HG03442 (cell line): ENCODE measurements around the gene RPL12.

Experiments
- ATAC-seq: cut with Tn5 transposase; IDR thresholded peaks from one replicate; pipeline ENCODE4 v1.9.1; 2021; ENCODE audit warnings: mild to moderate bottlenecking, moderate library complexity; ENCODE audit not compliant: unreplicated experiment

Gene RPL12

DNA sequence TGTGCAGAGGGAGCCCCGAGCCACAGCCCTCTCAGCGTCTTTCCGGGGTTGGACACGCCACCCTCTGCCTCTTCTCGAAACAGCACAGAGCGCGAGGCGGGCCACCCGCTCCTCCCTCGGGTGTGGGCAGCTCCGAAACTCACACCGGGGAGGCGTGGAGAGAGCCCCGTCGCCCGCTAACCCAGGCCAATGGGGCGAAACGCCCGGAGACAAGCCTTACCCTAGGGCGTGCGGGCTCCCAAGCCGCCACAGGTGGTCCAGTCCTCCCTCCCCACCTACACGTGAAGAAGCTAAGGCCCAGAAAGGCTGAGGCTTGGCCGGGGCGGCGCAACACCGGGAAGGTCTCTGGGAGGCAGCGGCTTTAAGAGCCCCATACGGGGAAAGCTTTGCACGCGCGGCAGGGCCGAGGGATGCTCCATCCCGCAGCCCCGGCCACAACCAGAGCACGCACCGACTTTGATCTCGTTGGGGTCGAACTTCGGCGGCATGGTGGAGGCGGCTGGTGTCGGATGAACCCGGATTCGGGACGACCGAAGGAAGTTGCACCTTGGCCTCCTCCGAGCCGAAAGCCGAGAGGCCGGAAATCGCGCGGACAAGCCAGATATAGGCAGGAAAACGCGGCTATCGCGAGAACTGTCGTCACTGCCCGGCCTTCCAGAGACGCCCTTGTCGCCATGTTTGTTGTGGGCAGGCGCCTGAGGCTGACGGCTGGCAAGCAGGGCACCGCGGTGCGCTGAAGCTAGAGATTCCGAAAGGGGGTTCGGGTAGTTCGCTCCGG lies at the start of gene RPL12, which contains the start of gene LRSAM1:
Gene RPL12 (minus strand): TSS at position 577 of the 778 bp plus-strand sequence. CDS start 89 bp downstream, at position 488.
Gene LRSAM1 (plus strand): TSS at position 681 of the 778 bp plus-strand sequence. CDS start 3,018 bp downstream, outside the sequence.
- peak; percentile 55 for ATAC-seq

DNA sequence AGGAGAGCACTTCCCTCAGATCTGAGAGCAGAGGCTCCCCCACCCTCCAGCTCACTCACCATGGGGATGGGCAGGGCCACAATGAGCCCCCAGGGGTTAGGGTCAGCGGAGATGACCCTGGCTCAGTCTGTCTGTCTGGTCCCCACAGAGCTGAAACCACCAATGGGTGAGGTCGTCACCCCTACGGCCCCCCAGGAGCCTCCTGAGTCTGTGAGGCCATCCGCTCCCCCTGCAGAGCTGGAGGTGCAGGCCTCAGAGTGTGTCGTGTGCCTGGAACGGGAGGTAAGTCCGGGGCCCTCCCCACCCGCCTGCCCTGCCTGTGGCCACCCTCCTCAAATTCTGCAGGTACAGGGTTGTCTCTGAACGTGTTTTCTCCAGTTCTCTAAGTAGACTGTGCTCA lies 49.7 kb upstream of the RPL12 start:
- no peak for ATAC-seq

- no peak for ATAC-seq
Observed at GRCh38 chr9:127500399-127500798, 49.2 kb upstream of the RPL12 start.

- ATAC-seq, result no peak
Observed at GRCh38 chr9:127498298-127498697, 47.1 kb upstream of the RPL12 start.

- ATAC-seq, result no peak
Observed at GRCh38 chr9:127497656-127498290, 46.6 kb upstream of the RPL12 start.

GRCh38 chr9:127496974-127497373 lies 45.8 kb upstream of the RPL12 start:
- no peak for ATAC-seq

DNA sequence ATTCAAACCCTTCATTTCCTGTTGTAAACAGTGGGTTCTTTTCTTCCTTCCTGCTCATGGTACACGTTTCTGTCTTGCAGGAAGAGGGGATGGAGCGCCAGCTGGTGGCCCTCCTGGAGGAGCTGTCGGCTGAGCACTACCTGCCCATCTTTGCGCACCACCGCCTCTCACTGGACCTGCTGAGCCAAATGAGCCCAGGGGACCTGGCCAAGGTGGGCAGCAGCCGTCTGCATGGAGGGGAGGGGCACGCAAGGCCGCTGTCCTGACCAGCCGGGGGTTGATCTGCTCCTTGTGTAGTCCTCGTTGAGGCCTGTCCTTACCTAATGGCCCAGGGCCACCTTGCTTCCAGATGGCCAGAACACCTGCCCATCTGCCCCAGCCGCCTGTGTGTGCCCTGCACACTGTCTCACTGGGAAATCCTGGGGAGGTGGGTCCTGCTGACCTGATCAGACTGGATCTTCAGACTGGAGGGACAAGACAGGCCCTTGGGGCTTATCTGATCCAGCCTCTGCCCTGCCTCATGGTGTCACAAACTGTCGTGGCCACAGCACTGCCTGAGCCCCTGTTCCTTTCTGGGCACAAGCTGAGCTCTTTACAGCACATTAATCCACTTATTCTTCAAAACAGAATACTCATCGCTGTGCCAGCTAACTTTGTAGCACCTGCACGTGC lies 44.8 kb upstream of the RPL12 start:
- ATAC-seq, result no peak

DNA sequence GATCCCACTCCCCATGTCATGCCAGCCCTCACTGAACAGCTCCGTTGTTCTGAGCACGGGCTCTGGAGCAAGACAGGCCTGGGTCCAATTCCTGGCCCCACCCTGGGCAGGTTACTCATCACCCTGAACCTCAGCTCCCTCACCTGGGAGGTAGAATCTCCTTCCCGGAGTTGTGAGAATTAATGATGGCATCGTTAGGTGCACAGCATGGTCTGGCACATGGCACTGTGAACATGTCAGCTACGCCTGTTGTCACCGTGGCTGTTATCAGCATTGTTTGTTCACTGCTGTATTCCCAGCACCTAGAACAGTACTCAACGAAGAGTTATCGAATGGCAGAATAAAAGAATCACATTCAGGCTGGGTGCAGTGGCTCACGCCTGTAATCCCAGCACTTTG lies 43.1 kb upstream of the RPL12 start:
- no peak for ATAC-seq

DNA sequence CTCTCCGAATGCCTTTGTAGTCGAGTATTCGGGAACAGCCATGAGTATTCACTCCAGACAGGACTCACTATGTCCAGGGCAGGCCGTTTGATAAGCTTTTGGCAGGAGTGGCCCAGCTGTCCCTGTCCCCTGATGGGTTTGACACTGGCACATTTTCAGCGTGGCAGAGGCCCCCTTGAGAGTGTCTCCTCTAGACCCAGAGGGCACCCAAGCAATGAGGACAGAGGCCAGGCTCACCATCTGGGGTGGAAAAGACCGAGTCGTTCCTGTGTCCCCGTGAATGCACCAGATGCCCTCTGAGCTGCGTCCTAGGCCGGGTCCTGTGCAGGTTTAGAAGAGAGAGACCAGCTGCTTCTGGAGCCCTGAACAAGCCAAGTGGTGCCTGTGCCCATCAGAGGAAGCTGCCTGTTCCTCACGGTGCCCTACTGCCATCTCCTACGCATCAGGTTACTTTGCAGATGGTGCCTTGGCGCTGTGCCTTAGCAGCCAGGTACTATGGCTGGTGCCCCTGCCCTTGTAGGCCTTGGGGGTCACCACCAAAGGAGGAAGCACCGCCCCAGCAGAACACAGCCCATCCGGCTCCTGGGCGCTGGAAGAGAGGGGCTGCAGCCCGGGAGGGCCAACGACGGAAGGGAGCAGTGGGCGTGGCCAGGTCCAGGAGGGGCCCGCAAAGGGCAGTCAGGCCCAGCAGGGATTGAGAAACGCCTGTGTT lies 42.5 kb upstream of the RPL12 start:
- no peak for ATAC-seq

DNA sequence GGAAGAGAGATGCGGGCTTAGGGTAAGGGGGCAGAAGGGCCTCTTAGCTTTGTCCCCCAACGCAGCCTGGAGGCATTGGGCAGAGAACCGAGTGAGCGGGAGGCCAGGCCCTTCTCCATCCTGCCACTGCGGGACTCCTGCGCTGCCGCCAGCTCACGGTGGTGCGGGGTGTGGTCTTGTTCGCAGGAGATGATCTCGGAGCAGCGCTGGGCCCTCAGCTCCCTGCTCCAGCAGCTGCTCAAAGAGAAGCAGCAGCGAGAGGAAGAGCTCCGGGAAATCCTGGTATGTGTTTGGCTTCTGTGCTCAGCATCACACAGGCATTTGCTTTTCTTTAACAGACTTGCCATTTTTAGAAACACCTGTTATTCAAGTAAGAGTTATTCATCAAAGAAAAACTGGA lies 41.4 kb upstream of the RPL12 start:
- ATAC-seq, result no peak

DNA sequence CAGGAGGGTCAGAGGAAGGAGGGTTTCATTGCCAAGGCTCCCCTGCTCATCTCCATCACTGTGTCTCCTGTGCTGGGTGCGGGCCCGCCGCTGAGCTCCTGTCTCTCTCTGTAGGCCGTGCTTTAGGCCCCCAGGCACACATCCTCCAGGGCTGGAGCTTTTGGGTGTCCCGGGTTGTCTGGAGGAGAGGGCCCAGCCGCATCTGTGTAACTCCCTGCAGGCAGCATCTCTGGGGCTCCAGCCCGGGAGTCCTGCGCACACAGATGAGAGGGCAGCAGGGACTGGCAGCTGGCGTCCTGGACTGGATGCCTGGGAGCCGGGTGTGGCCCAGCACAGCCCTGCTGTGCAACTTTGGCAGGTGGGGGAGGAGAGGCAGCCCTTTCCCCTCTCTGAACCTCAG lies 40.3 kb upstream of the RPL12 start:
- ATAC-seq, result no peak

DNA sequence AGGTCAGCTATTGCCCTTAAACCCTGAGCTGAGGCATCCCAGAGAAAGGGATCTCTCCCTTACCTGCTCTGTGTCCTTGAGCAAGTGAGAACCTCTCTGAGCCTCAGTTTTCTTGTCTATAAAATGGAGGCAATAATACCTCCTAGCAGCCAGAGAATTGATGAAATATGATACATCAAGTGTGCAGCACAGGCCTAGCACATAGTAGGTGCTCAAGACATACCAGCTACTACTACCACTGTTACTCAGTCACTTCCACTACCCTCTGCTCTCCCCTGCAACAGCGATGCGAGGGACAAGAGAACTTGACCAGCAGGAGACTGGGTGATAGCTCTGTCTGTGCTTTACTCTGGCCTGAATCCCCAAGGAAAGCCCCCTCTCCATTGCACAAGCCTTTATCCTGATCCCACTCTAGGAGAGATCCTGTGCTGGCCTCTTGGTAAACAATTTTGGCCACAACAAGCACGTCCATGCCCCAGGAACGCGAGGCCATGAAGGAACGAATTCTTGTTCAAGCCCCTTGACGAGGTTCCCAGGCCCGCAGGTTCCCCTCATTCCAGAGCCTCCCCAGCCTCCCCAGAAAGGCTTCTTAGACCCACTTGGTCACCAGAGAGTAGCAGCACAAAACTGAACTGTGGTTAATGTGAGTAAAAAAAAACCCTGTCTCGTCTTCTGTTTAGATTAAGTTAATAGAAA lies 39.5 kb upstream of the RPL12 start:
- ATAC-seq, result no peak

DNA sequence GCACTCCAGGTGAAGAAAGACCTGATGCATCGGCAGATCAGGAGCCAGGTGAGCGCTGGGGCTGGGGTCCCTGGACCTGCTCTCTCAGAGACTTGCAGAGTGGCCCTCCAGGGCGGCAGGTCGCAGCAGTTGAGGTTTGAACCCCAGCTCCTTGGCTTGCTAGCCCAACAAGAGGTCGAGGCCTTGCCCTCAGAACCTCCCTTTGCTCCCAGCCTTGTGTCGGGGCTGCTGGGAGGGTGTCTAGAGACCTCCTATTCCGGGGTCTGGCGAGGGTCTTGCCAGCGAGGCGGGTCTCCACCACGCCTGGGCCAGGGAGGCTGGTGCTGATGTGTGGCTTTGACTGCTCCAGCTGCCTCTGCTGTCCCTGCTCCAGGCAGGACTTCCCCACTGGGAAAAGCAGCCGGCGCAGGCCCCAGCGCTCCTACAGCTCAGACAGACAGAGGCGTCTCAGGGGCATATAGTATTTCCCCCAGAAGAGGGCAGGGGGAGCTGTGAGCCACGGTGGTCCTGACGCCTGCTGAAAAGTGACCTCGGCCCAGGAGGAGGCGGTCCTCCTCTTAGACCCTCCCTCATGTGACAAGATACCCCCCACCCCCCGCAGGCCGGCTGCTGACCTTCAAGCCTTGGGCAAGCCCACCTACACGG lies 38.4 kb upstream of the RPL12 start:
- ATAC-seq, result no peak

GRCh38 chr9:127488946-127489345 lies 37.7 kb upstream of the RPL12 start:
- ATAC-seq, result no peak

DNA sequence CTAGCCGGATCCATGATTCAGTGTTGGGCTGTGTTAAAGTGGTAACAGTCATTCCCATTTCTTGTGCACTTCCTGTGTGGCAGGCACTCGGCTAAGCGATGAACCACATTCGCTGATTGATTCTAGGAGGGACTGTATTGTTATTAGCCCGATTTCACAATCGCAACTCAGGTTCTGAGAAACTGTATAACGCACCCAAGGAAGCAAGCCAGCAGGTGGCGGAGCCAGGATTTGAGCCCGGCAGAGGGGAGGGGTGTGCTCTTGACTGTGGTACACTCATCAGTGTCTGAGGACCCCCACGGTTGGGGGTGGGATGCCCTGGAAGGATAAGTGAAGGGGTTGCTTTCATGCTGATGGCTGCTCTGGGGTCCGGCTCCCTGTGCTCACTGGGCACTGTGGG lies 34.8 kb upstream of the RPL12 start:
- ATAC-seq, result no peak

DNA sequence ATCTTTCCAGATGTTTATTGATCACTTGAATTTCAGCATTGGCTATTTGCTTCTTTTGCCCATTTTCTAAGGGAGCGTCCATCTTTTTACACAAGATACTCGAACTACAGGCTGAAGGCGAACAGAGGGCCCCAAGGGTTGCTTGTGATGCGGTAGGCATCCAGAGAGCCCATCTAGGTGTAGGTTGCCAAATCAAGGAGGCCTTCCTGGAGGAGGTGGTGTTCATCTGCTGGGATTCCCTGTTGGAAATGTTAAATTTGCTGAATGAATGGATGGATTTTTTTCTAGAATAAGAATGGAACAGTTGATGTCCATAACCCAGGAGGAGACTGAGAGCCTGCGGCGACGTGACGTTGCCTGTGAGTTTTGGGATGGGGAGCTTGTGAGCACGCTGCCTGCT lies 31.5 kb upstream of the RPL12 start:
- ATAC-seq, result no peak

- ATAC-seq, result no peak
Observed at GRCh38 chr9:127479507-127480081, 28.4 kb upstream of the RPL12 start.

- no peak for ATAC-seq
Observed at GRCh38 chr9:127474592-127474991, 23.4 kb upstream of the RPL12 start.

GRCh38 chr9:127473932-127474331 lies 22.7 kb upstream of the RPL12 start:
- ATAC-seq, result no peak

DNA sequence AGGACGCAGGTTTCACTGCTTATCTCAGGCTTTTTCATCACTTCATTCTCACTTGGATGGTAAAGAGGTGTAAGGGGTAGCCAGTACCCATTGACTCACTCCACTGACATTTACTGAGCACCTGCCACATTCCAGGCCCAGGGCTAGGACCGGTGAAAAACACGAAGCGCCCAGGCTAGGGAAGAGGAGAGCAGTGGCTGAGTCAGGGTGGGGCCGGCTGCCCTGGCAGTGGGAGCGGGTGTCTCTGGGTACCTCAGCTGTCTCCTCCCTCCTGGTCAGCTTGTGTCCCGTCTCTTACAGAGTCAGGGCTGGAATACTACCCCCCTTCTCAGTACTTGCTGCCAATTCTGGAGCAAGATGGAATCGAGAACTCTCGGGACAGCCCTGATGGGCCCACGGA lies 22.3 kb upstream of the RPL12 start:
- ATAC-seq, result no peak
